ENCODE data around the gene PTPRR. TPM values are rescaled to one million over a fixed set of nuclear protein-coding genes. Genes with fewer than 3 reads are reported as not detected.

PTPRR gene
- total and polyA plus RNA-seq, 2 donors (not counting 3 experiments of a cell fraction or from before 2014, with no cell fraction given) = 0.46 to 1.1 TPM

- POLR2A ChIA-PET = no interaction called here
- no peaks in the 10 kb centered on the region for H3K9me3 ChIP-seq (replicated peaks; ENCODE audit: control insufficient read depth, insufficient read depth, low read length)
- no peaks in the 10 kb centered on the region for H3K9me1 ChIP-seq (replicated peaks; ENCODE audit: control insufficient read depth, extremely low read depth, insufficient read depth, low read length)
- H3K4me1 ChIP-seq (ENCODE audit: control insufficient read depth, extremely low read depth, insufficient read depth, low read length) = no peaks in the 10 kb centered on the region
- H3K79me2 ChIP-seq (ENCODE audit: control insufficient read depth, insufficient read depth, low read length) = no peaks in the 10 kb centered on the region
- H3K4me3 ChIP-seq (replicated peaks in 1 of 3; ENCODE audit: insufficient read depth in 1 of 3, low read depth in 1 of 3, low read length in 3 of 3) = no peak overlapping the region
- CTCF ChIA-PET = interaction anchor here (0.9 kb wide), 1 partner anchor 11 kb away, joined by 3 read pairs; no protein-coding TSS in a partner anchor
- no peak for FAIRE-seq
- no peaks in the 10 kb centered on the region for H3K36me3 ChIP-seq (ENCODE audit: control insufficient read depth in 2 of 2, extremely low read depth in 1 of 2, insufficient read depth in 2 of 2, low read length in 2 of 2)
- TF ChIP-seq, protein P1, sequence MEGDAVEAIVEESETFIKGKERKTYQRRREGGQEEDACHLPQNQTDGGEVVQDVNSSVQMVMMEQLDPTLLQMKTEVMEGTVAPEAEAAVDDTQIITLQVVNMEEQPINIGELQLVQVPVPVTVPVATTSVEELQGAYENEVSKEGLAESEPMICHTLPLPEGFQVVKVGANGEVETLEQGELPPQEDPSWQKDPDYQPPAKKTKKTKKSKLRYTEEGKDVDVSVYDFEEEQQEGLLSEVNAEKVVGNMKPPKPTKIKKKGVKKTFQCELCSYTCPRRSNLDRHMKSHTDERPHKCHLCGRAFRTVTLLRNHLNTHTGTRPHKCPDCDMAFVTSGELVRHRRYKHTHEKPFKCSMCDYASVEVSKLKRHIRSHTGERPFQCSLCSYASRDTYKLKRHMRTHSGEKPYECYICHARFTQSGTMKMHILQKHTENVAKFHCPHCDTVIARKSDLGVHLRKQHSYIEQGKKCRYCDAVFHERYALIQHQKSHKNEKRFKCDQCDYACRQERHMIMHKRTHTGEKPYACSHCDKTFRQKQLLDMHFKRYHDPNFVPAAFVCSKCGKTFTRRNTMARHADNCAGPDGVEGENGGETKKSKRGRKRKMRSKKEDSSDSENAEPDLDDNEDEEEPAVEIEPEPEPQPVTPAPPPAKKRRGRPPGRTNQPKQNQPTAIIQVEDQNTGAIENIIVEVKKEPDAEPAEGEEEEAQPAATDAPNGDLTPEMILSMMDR (IDR thresholded peaks at IDR 0.05; ENCODE audit: extremely low read depth in 1 of 2, insufficient read depth in 1 of 2, low read depth in 1 of 2, low read length in 2 of 2) = no peak
- TF ChIP-seq JUN (IDR thresholded peaks at IDR 0.05; ENCODE audit: borderline replicate concordance, insufficient read depth, insufficient read length, low read depth) (no peak), MAX (IDR thresholded peaks at IDR 0.05; ENCODE audit: insufficient read depth, insufficient read length) (no peak), MYC (IDR thresholded peaks at IDR 0.05; ENCODE audit: low read depth, low read length) (no peak), POLR2A (IDR thresholded peaks at IDR 0.05; ENCODE audit: low read depth, low read length) (no peak), POLR2AphosphoS5 (IDR thresholded peaks at IDR 0.05; ENCODE audit: insufficient read depth, low read depth, low read length) (no peak), FOS (IDR thresholded peaks at IDR 0.05; ENCODE audit: borderline replicate concordance, insufficient read depth, low read length) (no peak), EZH2 (IDR thresholded peaks at IDR 0.05; ENCODE audit: borderline replicate concordance, low read depth, low read length, severe bottlenecking) (no peak), GATA2 (IDR thresholded peaks at IDR 0.05; ENCODE audit: insufficient read depth, insufficient read length, low read depth, low read length) (no peak)
- no peaks in the 10 kb centered on the region for H4K20me1 ChIP-seq (replicated peaks; ENCODE audit: control insufficient read depth, extremely low read depth, insufficient read depth, low read length)
- no TSS peak for BruUV-seq (replicated peaks)
- DNase-seq (ENCODE audit: low read depth, low spot score) = no peak
- no peak overlapping the region for H3K4me2 ChIP-seq (ENCODE audit: insufficient read depth, low read length)
- intact Hi-C loops (cut with micrococcal nuclease) = no loop called here
- H3K9ac ChIP-seq (replicated peaks; ENCODE audit: extremely low read depth, insufficient read depth, low read length) = no peak overlapping the region
- H2AFZ ChIP-seq (ENCODE audit: low read depth, low read length) = no peak overlapping the region
- H3K27ac ChIP-seq (ENCODE audit: insufficient read depth, low read depth, low read length) = no peak overlapping the region
- H3K27me3 ChIP-seq (ENCODE audit: control insufficient read depth in 2 of 2, insufficient read depth in 2 of 2, low read length in 2 of 2) = peaks cover 0 to 2% of the 10 kb centered on the region in 2 experiments
- dilution Hi-C loops (cut with MboI; ENCODE audit: extremely low pct_ligation_motif_present, low sequenced_read_pairs) = no loop called here
Measured at GRCh38 chr12:70910666-70911065, 9.9 kb downstream of the PTPRR start.
